ENCODE data around the gene IL1R1. TPM values are rescaled to one million over a fixed set of nuclear protein-coding genes. Genes with fewer than 3 reads are reported as not detected.

Gene IL1R1
- polyA plus RNA-seq, 1 donor (not counting 4 experiments of a cell fraction or from before 2014, with no cell fraction given) = 7.5 TPM

DNA sequence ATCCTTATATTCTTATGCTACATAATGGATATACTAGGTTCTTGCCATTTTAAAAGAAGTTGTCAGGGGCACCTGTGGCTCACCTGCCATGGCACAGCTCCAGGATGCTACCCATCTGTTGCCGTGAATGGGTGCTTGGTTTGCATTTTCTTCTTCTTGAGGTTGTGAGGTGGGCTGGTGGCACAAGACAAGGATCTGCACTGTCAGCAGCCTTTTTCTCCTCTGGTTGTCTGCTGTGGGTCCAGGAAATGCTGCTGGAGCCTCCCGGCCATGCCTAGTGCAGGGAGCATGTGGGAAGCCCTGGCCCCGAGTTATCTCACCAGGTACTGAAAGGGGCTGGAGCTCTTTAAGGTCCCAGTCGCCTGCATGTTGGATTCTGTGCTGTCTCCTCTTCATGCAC is 2.6 kb downstream of the IL1R1 start:
- Histone ChIP-seq H3K9me3 (ENCODE audit: control insufficient read depth, low read depth, low read length) (peaks cover 21% of the 10 kb centered on the region), H3K4me1 (ENCODE audit: control insufficient read depth, extremely low read depth, insufficient read depth, low read length) (peaks cover 3% of the 10 kb centered on the region), H2AFZ (ENCODE audit: control insufficient read depth, low read length) (no peak overlapping the region), H3K4me3 (ENCODE audit: control insufficient read depth in 2 of 3, extremely low read depth in 1 of 3, insufficient read depth in 2 of 3, low read depth in 1 of 3, low read length in 3 of 3) (no peak overlapping the region), H3K79me2 (ENCODE audit: control insufficient read depth, insufficient read depth, low read length) (no peaks in the 10 kb centered on the region), H3K4me2 (ENCODE audit: control insufficient read depth, extremely low read depth, insufficient read depth, low read depth, low read length) (no peak overlapping the region), H3K36me3 (ENCODE audit: control insufficient read depth in 2 of 2, extremely low read depth in 1 of 2, insufficient read depth in 2 of 2, low read length in 2 of 2) (no peaks in the 10 kb centered on the region), H3K9me1 (ENCODE audit: control insufficient read depth, extremely low read depth, insufficient read depth, low read length) (no peaks in the 10 kb centered on the region), H3K27ac (ENCODE audit: control insufficient read depth, insufficient read depth, low read length) (no peak overlapping the region), H3K27me3 (ENCODE audit: control insufficient read depth, extremely low read depth, insufficient read depth, low read length) (no peaks in the 10 kb centered on the region), H4K20me1 (ENCODE audit: control insufficient read depth, extremely low read depth, insufficient read depth, low read length) (no peaks in the 10 kb centered on the region), H3K9ac (ENCODE audit: control insufficient read depth, extremely low read depth, insufficient read depth, low read length) (no peak overlapping the region)
- TF ChIP-seq, protein P1, sequence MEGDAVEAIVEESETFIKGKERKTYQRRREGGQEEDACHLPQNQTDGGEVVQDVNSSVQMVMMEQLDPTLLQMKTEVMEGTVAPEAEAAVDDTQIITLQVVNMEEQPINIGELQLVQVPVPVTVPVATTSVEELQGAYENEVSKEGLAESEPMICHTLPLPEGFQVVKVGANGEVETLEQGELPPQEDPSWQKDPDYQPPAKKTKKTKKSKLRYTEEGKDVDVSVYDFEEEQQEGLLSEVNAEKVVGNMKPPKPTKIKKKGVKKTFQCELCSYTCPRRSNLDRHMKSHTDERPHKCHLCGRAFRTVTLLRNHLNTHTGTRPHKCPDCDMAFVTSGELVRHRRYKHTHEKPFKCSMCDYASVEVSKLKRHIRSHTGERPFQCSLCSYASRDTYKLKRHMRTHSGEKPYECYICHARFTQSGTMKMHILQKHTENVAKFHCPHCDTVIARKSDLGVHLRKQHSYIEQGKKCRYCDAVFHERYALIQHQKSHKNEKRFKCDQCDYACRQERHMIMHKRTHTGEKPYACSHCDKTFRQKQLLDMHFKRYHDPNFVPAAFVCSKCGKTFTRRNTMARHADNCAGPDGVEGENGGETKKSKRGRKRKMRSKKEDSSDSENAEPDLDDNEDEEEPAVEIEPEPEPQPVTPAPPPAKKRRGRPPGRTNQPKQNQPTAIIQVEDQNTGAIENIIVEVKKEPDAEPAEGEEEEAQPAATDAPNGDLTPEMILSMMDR (optimal IDR thresholded peaks at IDR 0.05 in 1 of 3, IDR thresholded peaks at IDR 0.05 in 1 of 3, conservative IDR thresholded peaks at IDR 0.05 in 1 of 3; ENCODE audit: extremely low read depth in 1 of 3, insufficient read depth in 2 of 3, low read length in 3 of 3) = no peak
- no peak for TF ChIP-seq EZH2 (IDR thresholded peaks at IDR 0.05; ENCODE audit: low read length)
- dilution Hi-C loops (cut with MboI; ENCODE audit: extremely low pct_ligation_motif_present, low sequenced_read_pairs) = no loop called here
- FAIRE-seq = no peak
- no peak for DNase-seq (ENCODE audit: low read depth, low spot score)

GRCh38 chr2:102145934-102146333 is 3.4 kb downstream of the IL1R1 start:
- TF ChIP-seq, protein P1 (optimal IDR thresholded peaks at IDR 0.05 in 1 of 3, IDR thresholded peaks at IDR 0.05 in 1 of 3, conservative IDR thresholded peaks at IDR 0.05 in 1 of 3; ENCODE audit: extremely low read depth in 1 of 3, insufficient read depth in 2 of 3, low read length in 3 of 3) = no peak
- no peak for TF ChIP-seq EZH2 (IDR thresholded peaks at IDR 0.05; ENCODE audit: low read length)
- Histone ChIP-seq H4K20me1 (ENCODE audit: control insufficient read depth, extremely low read depth, insufficient read depth, low read length) (no peaks in the 10 kb centered on the region), H3K9me3 (ENCODE audit: control insufficient read depth, low read depth, low read length) (peaks cover 21% of the 10 kb centered on the region), H3K9me1 (ENCODE audit: control insufficient read depth, extremely low read depth, insufficient read depth, low read length) (no peaks in the 10 kb centered on the region), H2AFZ (ENCODE audit: control insufficient read depth, low read length) (no peak overlapping the region), H3K4me1 (ENCODE audit: control insufficient read depth, extremely low read depth, insufficient read depth, low read length) (peaks cover 3% of the 10 kb centered on the region), H3K36me3 (ENCODE audit: control insufficient read depth in 2 of 2, extremely low read depth in 1 of 2, insufficient read depth in 2 of 2, low read length in 2 of 2) (no peaks in the 10 kb centered on the region), H3K27me3 (ENCODE audit: control insufficient read depth, extremely low read depth, insufficient read depth, low read length) (no peaks in the 10 kb centered on the region), H3K9ac (ENCODE audit: control insufficient read depth, extremely low read depth, insufficient read depth, low read length) (no peak overlapping the region), H3K79me2 (ENCODE audit: control insufficient read depth, insufficient read depth, low read length) (no peaks in the 10 kb centered on the region), H3K27ac (ENCODE audit: control insufficient read depth, insufficient read depth, low read length) (no peak overlapping the region), H3K4me3 (ENCODE audit: control insufficient read depth in 2 of 3, extremely low read depth in 1 of 3, insufficient read depth in 2 of 3, low read depth in 1 of 3, low read length in 3 of 3) (no peak overlapping the region), H3K4me2 (ENCODE audit: control insufficient read depth, extremely low read depth, insufficient read depth, low read depth, low read length) (no peak overlapping the region)
- dilution Hi-C loops (cut with MboI; ENCODE audit: extremely low pct_ligation_motif_present, low sequenced_read_pairs) = no loop called here
- no peak for DNase-seq (ENCODE audit: low read depth, low spot score)
- FAIRE-seq = no peak

Data from keratinocyte (primary cell).